ENCODE results near the gene RAB40C. TPM values are rescaled to one million over a fixed set of nuclear protein-coding genes. Genes with fewer than 3 reads are reported as not detected.

The RAB40C gene
- total RNA-seq, 3 donors from 2014 or later: 31.2 to 51.0 (median 40.1) TPM

- H3K9me3 ChIP-seq: no peaks in the 10 kb centered on the region
- H3K36me3 ChIP-seq (ENCODE audit: low read depth): no peaks in the 10 kb centered on the region
- TF ChIP-seq CTCF (IDR thresholded peaks at IDR 0.05): no peak
- peaks cover 29% of the 10 kb centered on the region for H3K4me1 ChIP-seq (ENCODE audit: low read depth)
- ATAC-seq (no peak), DNase-seq (no peak)
- intact Hi-C loops (cut with DNase I, micrococcal nuclease): no loop called here
- no peak overlapping the region for H3K4me3 ChIP-seq
These were observed 25.0 kb upstream of the RAB40C start for GRCh38 chr16:564690-565418.

GRCh38 chr16:565419-566330, 24.2 kb upstream of the RAB40C start:
- TF ChIP-seq CTCF (IDR thresholded peaks at IDR 0.05): no peak
- no peaks in the 10 kb centered on the region for H3K9me3 ChIP-seq
- no peak overlapping the region for H3K4me3 ChIP-seq
- peaks cover 31% of the 10 kb centered on the region for H3K4me1 ChIP-seq (ENCODE audit: low read depth)
- ATAC-seq: no peak
- DNase-seq: no peak
- intact Hi-C loops (cut with DNase I, micrococcal nuclease): no loop called here
- no peaks in the 10 kb centered on the region for H3K36me3 ChIP-seq (ENCODE audit: low read depth)

GRCh38 chr16:566475-567372, 23.1 kb upstream of the RAB40C start, which contains the start of gene NHLRC4:
NHLRC4 (plus strand) TSS chr16:567005; CDS start chr16:568048, 1,043 bp downstream.
- peaks cover 33% of the 10 kb centered on the region for H3K4me1 ChIP-seq (ENCODE audit: low read depth)
- ATAC-seq (peak; percentile 53), DNase-seq (peak; percentile 72 to 81 (median 73))
- no peak for TF ChIP-seq CTCF (IDR thresholded peaks at IDR 0.05)
- no peak within 1 kb of the TSS for H3K4me3 ChIP-seq
- H3K36me3 ChIP-seq (ENCODE audit: low read depth): no peaks in the 10 kb centered on the region
- no peaks in the 10 kb centered on the region for H3K9me3 ChIP-seq
- intact Hi-C loops (cut with DNase I, micrococcal nuclease): no loop called here

- intact Hi-C loops (cut with DNase I, micrococcal nuclease): no loop called here
- H3K4me3 ChIP-seq: no peak overlapping the region
- no peaks in the 10 kb centered on the region for H3K9me3 ChIP-seq
- ATAC-seq (no peak), DNase-seq (no peak)
- H3K36me3 ChIP-seq (ENCODE audit: low read depth): no peaks in the 10 kb centered on the region
- TF ChIP-seq CTCF (IDR thresholded peaks at IDR 0.05): no peak
- peaks cover 33% of the 10 kb centered on the region for H3K4me1 ChIP-seq (ENCODE audit: low read depth)
These were observed 22.3 kb upstream of the RAB40C start for GRCh38 chr16:567373-568256.
